ENCODE results near the gene TFDP2. TPM values are rescaled to one million over a fixed set of nuclear protein-coding genes. Genes with fewer than 3 reads are reported as not detected.

The TFDP2 gene
- total RNA-seq, 1 experiment from 2014 or later: 48.2 TPM

GRCh38 chr3:141969711-141970110 lies 179.6 kb downstream of the TFDP2 start (continued):
- no peak for TF ChIP-seq PREB (CRISPR knock-in tag; IDR thresholded peaks at IDR 0.05; ENCODE audit: borderline replicate concordance)
- TF ChIP-seq ATF3 (CRISPR knock-in tag; conservative IDR thresholded peaks at IDR 0.05): no peak
- no peak for TF ChIP-seq CREB1 (CRISPR knock-in tag; IDR thresholded peaks at IDR 0.05)

- Mint-ChIP-seq H3K4me3 (no peak overlapping the region), H3K4me1 (no peaks in the 10 kb centered on the region), H3K27ac (no peak overlapping the region), H3K27me3 (ENCODE audit: low read depth) (no peaks in the 10 kb centered on the region), H3K9me3 (no peaks in the 10 kb centered on the region), H3K36me3 (peaks cover 44% of the 10 kb centered on the region)
- ATAC-seq (no peak), DNase-seq (ENCODE audit: low spot score) (no peak)
- ChIA-PET POLR2A (no interaction called here), CTCF (no interaction called here)
- TF ChIP-seq GTF2I (CRISPR knock-in tag; conservative IDR thresholded peaks at IDR 0.05) (no peak), JAZF1 (CRISPR knock-in tag; IDR thresholded peaks at IDR 0.05) (no peak), E2F5 (CRISPR knock-in tag; IDR thresholded peaks at IDR 0.05) (no peak), ZNF396 (CRISPR knock-in tag; IDR thresholded peaks at IDR 0.05; ENCODE audit: borderline replicate concordance) (no peak), SMAD4 (CRISPR knock-in tag; IDR thresholded peaks at IDR 0.05) (no peak)
Observed at GRCh38 chr3:141965471-141965870, 183.9 kb downstream of the TFDP2 start.

GRCh38 chr3:141963301-141963700 lies 186.0 kb downstream of the TFDP2 start:
- CTCF ChIA-PET: interaction anchor here (1.0 to 2.0 kb wide), 4 partner anchors 9 to 316 kb away, joined by 3 to 6 read pairs (median 4); no protein-coding TSS in a partner anchor
- Mint-ChIP-seq H3K27ac (no peak overlapping the region), H3K27me3 (ENCODE audit: low read depth) (no peaks in the 10 kb centered on the region), H3K4me3 (no peak overlapping the region), H3K9me3 (no peaks in the 10 kb centered on the region), H3K36me3 (peaks cover 46% of the 10 kb centered on the region), H3K4me1 (no peaks in the 10 kb centered on the region)
- DNase-seq (ENCODE audit: low spot score) (no peak), ATAC-seq (no peak)
- POLR2A ChIA-PET: no interaction called here
- no peak for TF ChIP-seq ERG (CRISPR knock-in tag; IDR thresholded peaks at IDR 0.05)
- no peak for TF ChIP-seq STAT6 (CRISPR knock-in tag; conservative IDR thresholded peaks at IDR 0.05; ENCODE audit: low read depth)
- TF ChIP-seq ZBTB21 (CRISPR knock-in tag; IDR thresholded peaks at IDR 0.05; ENCODE audit: borderline replicate concordance): no peak
- TF ChIP-seq ZNF423 (CRISPR knock-in tag; IDR thresholded peaks at IDR 0.05): no peak
- no peak for TF ChIP-seq RELA (CRISPR knock-in tag; IDR thresholded peaks at IDR 0.05; ENCODE audit: borderline replicate concordance)
- no peak for TF ChIP-seq ZMAT4 (CRISPR knock-in tag; IDR thresholded peaks at IDR 0.05)
- TF ChIP-seq TCF7 (CRISPR knock-in tag; IDR thresholded peaks at IDR 0.05; ENCODE audit: low read depth): no peak
- TF ChIP-seq PRDM15 (CRISPR knock-in tag; IDR thresholded peaks at IDR 0.05): no peak
- no peak for TF ChIP-seq FOXK1 (CRISPR knock-in tag; IDR thresholded peaks at IDR 0.05)
- no peak for TF ChIP-seq IRF2 (CRISPR knock-in tag; IDR thresholded peaks at IDR 0.05; ENCODE audit: borderline replicate concordance, low read depth)
- no peak for TF ChIP-seq ATF2 (CRISPR knock-in tag; IDR thresholded peaks at IDR 0.05; ENCODE audit: borderline replicate concordance, low read depth)

Measured in WTC11 (cell line).